H1 (cell line): ENCODE results near the gene TUBGCP3. TPM values are rescaled to one million over a fixed set of nuclear protein-coding genes. Genes with fewer than 3 reads are reported as not detected.

ENCODE experiments used
- SIN3A ChIP-seq, 2 experiments: IDR thresholded peaks in 1 of 2; conservative IDR thresholded peaks in 1 of 2; 2 replicates each; pipeline ENCODE4 v1.6.1; 2011 to 2012; ENCODE audit warnings: low read length in 2 of 2, improper control_type of control experiment in 1 of 2, low read depth in 1 of 2, mild to moderate bottlenecking in 1 of 2
- polyA plus RNA-seq, 7 experiments: library from polyadenylated mRNA; depleted of rRNA in 3 of 7; stranded (reverse) in 5 of 7; unstranded in 2 of 7; fragments of >200 nt in 5 of 7; fragments of 200-250 nt in 2 of 7; gene quantifications; 1 replicate in 5 of 7; 2 replicates in 1 of 7; 4 replicates in 1 of 7; pipeline versions ENCODE4 v1.2.1 to v1.2.3, GENCODE V29; 2011 to 2013; ENCODE audit warnings: missing spikeins in 2 of 7, mixed read lengths in 2 of 7
- total RNA-seq: library from RNA; stranded (reverse); fragmentation: NEBNext Ultra II Directional; extraction: Animal tissue kit (Norgen Biotek cat#: 25700); gene quantifications from 2 replicates; pipeline ENCODE4 v1.2.1, GENCODE V29; 2021

Gene TUBGCP3
- total and polyA plus RNA-seq, 2 of the 8 experiments (the other 6 are each of a cell fraction or from before 2014, with no cell fraction given), result 27.0 to 31.7 TPM

DNA sequence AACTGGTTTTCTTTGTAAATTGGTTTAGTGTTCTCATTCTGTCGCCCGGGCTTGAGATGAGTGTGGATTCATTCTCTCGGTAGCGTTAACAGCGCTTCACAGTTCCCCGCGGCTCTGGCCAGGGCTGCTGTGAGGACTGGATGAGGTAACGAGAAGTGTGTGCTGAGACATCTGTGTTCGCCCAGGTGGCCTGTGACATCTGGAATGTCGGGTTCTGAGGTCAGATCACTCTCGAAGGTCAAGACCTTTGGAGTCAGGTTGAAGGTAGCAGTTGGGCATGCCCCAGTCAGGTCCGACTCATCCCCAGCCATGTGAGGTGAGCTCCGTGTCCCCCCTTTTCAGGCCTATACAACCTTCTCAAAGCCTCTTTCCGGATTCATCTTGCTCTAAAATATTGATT lies 13.4 kb upstream of the TUBGCP3 start (continued):
- no peak for TF ChIP-seq SIN3A (conservative IDR thresholded peaks at IDR 0.05 in 1 of 2, IDR thresholded peaks at IDR 0.05 in 1 of 2; ENCODE audit: low read depth in 1 of 2, low read length in 2 of 2)
